GM18907 (cell line): Measurements from ENCODE around the gene ASPG.
"Not testable (repeated sequence)": the region's sequence is repeated elsewhere in the genome, so short reads cannot be mapped to it uniquely, and the experiment has no call there.

Source experiments
- ATAC-seq: cut with Tn5 transposase; IDR thresholded peaks from one replicate; pipeline ENCODE4 v1.9.1; 2021; ENCODE audit warnings: mild to moderate bottlenecking, moderate library complexity; ENCODE audit not compliant: unreplicated experiment

The ASPG gene

DNA sequence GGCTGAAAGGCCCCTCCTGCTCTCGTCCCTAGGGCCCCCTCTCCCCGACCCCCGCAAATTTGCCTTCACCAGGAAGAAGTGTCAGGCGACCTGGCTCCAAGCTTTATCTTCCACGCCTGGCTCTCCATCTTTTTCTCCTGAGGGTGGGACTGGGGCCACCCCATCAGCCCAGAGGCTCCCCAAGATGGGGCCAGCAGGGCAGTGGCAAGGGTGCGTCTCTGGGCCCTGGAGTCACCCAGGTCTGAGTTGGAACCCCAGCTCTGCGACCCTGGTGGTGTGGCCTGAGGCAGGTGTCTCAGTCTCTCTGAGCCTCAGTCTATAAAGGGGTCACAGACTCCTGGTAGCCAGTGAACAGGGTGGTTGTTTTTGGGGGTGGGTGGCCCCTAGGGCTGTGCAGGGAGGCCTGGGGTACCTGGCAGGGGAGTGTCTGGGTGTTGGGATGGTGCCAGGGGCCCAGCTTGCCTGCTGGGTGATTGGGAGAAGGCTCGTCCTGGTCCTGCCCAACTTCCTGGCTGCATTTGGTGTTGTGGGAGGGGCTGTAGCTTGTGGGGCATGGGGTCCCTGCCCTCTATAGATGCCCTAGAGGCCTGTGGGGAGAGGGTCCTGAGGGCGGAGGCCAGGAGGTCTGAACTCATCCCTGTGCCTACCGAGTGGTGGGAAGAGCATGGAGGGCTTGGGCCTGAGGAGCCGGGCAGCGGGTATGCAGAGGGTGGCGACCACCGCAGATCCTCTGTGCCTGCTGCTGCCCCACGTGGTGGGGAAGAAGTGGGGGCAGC is 60.5 kb downstream of the ASPG start:
- ATAC-seq, result no peak

DNA sequence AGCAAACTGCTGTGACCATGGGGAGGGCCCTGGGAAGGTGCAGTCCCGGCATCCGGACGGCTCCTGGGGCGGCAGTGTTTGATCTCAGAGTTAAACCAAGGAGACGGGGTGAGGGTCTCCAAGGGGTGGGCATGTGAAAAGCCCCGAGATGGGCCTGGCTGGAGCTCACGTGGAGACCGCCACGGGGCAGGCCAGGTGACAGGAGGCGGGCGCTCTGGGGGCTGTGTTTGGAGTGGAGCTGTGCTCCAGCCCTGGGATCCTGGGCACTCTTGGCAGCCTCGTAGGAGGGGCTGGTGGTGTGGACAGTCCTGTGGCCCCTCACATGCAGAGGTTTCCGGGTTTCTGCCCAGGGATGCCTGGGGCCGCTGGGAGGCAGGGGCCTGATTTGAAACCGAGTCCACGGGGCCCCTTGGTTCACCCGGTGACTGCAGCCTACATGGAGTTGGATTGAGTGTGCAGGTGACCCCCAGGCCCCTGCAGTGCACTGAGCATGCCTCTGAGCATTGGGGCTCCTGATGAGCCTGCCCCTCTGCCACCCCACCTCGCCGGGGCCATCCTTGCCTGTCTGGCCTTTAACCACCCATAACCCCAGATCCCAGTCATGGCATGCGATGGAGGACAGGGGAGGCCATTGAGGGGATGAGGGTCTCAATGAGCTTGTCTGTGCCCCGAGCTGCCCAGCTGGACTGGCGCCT is 61.3 kb downstream of the ASPG start:
- ATAC-seq, result no peak

DNA sequence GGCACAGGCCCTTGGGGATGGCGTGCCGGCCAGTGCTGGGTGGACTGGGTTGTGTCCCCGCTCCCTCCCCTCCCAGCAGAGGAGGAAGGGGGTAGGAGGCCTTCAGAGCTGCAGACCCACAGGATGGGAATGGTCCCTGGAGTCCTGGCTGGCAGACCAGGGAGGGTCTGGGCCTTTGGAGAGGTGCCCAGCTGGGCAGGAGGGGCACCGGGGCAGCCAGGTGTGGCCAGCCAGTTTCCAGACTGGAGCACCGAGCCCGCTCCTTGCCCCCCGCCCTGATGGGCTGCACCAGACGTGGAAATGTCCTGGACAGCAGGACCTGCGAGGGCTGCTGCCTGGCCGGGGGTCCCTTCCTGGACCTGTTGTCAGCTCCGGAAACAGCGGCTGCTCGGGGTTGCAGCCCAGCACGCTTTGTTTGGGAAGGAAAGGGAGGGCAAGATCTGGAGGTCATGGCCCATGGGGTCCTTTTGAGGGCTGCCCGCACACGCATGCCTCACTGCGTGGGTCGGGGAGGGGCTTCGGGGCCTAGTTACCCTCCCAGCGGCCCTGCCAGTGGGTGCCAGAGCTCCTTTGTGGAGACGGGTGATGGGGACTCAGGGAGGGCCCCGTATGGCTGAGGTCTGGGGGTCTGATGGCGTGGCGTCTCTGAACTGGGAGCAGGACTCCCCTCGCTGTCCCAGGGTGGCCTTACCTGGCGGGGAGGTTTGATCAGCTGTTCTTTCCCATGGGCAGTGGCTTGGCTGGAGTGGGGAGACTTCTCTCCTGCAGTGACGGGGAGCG is 62.0 kb downstream of the ASPG start:
- ATAC-seq, result no peak

DNA sequence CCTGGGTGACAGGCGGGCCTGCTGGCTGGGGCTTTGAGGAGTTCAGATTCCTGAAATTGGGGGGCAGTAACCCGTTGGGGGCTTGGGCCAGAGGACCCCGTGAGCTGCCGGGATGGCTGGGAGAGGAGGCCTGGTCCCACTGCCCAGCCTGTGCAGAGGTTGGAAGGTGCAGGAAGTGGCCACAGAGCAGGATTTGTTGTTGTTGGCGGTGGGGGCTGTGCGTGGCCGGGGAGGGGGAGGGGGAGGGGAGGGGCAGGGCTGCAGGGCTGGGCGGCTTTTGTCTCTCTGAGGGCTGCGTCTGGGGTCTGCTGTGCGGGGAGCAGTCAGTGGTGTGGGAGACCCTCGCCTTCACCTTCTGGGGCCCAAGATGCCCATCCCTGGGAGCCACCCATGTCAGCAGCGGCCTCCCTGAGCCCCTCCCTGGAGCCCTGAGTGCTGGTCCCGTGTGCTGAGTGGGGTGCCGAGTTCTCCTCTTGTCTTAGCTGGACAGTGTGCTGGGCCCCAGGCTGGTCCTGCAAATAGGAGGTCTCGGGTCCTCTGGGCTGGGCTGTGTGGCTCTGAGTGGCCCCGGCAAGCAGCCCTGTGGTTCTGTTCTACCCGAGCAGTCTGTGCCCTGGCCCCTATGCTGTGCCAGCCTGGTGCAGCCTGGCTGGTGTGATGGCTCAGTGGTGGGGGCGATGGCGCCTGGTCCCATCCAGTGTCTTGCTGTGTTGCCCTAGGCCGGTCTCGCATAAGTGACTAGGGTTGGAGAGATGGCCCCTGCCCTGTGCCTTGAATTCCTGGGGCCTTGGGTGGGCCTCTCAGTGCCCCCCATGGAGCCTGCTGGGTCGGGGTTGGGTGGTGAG is 63.2 kb downstream of the ASPG start:
- no peak for ATAC-seq

DNA sequence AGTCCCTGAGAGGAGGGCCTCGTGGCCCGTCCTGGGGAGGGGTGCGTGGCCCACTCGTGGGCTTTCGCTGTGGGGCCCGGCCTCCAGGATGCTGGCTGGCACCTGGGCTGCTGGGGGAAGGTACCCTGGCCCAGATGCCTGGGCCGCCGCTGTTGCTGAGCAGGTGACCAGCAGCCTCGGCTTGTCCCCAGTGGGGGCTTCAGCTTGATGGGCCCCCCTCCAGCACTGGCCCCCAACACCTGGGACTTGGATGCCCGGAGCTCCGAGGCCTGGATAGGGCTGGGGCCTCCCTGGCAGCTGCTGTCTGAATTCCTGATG is 63.7 kb downstream of the ASPG start:
- ATAC-seq, result no peak

DNA sequence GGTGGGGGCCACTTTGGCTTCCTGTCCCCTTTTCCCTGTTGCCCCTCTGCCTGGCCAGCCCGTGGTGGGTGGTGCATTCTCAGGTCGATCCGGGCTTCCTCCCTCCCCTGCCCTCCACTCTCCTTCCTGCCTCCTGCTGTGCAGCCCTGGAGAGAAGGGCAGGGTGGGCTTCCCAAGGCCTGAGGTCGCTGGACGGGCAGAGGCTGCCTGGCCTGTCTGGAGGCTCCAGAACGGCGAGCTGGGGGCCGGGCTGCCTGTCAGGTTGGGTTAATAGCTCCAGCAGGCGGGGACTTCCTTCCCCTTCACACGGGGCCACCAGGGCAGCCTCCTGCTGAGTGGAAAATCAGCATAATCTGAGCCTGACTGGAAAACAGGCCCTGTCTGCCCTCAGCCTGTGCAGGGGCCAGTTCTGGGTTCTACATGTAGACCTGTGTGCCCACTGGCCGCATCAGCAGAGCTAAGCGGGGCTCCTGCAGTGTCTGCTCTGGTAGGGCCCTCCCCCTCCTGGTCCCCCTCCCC is 64.2 kb downstream of the ASPG start:
- ATAC-seq, result no peak

DNA sequence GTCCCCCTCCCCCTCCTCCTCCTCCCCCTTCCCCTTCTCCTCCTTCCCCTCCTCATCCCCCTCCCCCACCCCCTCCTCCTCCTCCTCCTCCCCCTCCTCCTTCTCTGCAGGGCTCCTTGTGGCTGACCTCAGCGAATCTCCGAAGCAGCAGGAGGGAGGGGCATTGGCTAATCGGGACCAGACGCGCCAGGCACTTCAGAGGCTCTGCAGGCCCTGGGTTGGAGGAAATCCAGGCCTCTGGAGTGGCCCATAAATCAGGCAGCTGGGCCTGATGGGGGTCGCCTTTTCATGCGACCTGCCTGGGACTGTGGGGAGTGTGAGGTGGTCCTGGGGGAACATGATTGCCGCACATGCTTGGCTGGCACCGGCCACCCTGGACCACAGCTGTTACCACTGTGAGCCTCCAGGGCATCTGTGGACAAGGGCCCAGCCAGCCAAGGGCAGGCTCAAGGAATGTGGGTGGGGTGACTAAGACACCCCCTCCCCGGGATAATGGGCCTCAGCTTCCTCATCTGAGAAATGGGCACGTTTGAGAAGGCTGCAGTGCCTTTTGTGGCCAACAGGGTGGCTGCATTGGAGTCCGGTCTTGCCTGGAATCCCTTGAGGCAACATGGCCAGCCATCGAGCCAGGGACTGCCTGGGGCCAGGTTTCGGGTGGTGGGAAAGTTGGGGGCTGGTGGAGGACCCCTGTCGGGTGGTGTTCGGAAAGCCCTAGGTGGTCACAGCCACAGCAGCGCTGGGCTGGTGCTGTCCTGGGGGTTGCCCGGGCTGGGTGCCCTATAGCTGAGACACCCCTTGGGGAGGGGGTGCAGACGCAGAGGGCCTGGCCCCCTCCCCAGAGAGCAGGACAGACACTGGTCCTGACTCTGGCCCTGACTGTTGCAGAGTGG is 64.9 kb downstream of the ASPG start:
- ATAC-seq, result no peak

DNA sequence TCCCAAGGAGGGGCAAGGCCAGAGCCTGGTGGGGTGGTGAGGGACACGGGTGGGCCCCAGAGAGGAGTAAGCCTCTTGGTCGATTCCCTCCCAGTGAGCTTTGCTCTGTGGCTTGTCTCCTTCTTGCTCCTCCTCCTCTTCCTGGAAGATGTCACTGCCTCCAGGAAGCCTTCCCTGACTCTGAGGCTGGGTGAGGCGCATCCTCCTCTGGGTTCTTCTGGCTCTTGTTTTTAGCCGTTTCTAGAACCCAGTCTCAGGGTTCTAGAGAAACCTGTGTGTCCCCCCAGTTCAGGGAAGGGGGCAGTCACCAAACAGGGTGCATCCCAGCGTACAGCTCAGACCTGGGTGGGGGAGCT is 65.5 kb downstream of the ASPG start:
- ATAC-seq, result no peak

DNA sequence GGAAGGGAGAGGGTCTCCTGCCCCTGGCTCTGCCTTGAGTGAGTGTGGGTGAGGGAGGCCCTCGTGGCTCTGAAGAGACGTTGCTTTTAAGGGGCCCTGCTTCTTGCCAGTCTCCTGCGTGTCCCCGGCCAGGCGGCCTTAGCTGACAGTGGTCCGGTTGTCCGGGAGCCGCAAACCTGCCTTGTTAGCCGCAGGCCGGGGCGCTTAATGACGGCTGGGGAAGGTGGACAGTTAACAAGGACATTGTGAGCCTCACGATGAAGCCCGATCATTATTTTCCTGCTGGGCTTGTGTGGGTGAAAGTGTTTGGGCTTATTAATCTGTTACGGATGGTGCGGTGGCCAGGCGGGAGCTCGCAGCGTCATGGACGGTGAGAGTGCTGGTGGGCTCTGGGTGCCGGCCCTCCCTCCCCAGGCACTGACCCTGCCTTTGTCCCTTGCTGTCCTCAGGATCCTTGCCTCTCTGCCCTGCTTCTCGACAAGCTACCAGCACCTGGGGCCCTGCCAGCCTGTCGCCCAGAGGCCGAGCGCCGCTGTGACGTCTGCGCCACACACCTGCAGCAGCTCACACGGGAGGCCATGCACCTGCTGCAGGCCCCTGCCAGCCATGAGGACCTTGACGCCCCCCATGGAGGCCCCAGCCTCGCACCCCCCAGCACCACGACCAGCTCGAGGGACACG is 66.2 kb downstream of the ASPG start:
- no peak for ATAC-seq

DNA sequence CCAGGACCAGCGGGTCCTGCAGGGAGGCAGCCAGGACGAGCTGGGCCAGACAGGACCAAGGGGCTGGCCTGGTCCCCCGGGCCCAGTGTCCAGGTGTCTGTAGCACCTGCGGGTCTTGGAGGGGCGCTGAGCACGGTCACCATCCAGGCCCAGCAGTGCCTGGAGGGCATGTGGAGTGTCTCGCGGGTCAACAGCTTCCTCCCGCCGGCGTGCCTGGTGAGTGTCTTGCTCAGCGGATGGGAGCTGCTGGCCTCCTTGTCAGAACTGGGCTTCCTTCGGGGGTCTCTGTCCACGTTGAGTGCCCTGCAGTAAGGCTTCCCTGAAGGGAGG is 66.7 kb downstream of the ASPG start:
- no peak for ATAC-seq

DNA sequence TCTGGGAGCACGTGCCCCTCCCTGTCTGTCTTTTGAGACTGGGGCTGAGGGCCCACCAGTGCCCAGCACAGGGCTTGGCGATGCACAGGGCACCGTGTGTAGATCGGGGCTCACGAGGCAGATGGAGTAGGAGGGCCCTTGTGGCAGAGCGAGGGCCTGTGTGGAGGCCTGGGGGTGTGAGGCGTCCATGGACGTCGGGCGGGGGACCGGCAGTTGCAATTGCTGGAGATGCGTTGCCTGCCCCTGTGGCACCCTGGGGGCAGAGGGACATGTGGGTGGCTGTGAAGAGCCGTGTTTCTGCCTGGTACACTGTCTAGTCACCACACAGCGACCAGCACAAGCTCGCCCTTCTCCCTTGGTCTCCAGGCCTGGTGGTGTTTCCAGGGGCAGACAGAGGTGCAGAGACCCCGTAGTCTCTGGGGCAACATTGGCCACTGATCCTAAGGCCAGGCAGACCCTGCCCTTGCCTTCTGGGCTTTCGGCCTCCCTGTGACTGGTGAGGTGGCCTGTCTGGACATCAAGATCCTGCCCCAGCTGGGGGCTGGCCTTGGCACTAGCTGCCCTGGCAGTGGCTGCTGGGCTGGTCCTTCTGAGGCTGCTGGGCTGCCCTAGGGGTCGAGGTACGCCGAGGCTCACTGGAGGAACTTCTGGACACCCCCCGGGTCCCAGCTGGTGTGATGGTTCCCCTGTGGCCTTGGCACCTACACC is 67.3 kb downstream of the ASPG start:
- no peak for ATAC-seq

DNA sequence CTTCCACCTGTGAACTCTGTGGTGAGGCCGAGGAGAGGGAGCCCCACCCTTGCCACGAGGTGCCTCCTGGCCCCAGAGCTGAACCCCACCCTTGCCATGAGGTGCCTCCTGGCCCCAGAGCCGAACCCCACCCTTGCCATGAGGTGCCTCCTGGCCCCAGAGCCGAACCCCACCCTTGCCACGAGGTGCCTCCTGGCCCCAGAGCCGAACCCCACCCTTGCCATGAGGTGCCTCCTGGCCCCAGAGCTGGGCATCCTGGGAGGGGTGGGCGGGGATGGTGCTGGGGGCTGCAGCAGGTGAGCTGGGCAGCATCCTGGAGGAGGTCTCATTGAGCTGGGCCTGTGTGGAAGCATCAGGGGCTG is 67.9 kb downstream of the ASPG start:
- ATAC-seq, result not testable (repeated sequence)

DNA sequence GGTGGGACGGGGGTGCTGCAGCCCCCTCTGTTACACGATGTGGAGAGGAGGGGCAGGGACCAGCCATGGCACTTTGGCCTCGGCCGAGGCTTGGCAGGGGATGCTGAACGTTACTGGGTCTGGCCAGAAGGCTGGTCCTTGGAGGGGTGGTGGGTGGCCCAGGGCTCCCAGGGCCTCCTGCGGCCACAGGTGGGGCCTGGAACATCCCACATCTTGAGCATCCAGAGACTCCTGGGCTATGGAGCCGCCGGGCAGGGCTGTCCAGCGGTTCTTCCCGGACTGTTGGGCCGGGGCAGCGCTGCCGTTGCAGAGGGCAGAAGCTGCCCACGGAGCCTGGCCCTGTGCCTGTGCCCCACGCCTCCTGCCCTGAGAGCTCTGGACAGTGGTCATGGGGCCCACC is 68.7 kb downstream of the ASPG start:
- ATAC-seq, result no peak

DNA sequence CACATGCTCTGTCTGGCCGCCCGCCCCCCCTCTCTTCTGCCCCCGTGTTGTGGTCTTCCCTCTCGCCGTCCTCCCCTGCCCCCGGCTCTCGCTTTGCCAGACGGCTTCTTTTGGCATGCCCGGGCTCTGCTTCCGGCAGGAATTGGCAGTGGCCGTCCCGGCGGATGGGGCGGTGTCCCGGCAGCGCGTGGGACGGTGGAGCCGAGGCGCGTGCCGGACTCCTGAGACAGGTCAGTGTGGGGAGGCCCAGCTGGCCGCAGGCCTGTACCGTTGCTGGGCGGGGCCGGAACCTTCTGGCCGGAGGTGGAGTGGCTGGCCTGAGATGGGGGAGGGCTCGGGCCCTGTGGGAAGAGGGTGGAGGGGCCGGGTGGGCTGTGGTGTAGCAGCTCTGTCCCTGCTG is 70.0 kb downstream of the ASPG start:
- no peak for ATAC-seq

DNA sequence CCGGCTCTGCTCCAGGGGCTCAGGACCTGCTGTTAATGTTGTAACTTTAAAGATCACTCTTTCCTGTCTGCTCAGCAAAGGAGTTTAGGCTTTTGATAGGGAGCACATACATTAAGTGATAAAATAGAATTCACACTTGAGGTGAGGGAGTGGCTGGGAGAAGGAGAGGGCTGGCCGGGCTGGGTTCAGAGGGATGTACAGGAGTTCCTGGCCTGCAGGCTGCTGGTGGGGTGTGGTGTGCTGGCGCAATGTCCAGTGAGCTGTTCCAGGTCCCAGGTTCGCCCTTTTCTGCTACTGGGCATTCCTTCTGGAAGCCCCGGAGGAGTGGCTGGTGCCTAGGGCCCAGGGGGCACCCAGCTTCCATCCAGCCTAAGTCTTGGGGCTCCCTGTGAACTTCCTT is 70.6 kb downstream of the ASPG start:
- no peak for ATAC-seq

DNA sequence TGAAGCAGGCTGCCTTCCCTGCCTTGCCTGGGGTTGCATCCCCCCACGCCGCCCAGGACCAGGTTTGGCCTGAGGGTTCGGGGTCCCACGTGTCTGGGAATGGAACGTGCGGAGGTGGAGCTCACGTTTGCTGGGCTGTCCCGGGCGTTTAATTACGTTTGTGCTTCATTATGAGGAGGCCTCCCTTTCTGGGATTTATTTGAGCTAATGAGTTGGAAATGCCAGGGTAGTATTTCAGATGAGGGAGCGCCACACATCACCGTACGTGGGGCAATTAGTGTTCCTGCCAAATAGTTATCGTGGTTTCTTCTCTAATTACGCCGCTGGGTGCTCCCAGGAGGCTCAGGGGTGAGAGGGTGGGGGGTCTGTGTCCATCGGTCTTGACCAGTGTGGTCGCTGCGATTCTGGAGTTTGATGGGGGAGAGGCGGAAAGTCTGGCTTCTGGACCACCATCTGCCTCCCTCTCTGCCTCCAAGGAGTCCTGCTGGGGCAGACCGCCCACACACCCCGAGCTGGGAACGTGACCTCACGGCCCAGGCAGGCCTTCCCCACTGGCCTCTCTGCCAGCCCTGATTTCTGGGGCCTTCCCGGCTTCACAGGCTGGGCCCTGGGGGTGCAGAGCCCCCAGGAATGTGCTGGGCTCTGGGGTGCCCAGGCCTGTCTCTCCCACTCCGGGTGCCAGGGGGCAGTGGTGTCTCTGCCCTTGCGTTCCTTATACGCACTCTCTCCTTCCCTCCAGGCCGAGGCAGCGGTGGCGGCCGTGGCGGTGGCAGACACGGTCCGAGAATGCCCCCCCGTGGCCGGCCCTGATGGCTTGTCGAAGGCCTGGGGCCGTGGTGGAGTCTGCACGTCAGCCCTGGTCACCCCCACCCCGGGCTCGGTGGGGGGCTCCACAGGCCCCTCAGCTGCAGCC is 71.8 kb downstream of the ASPG start:
- no peak for ATAC-seq

DNA sequence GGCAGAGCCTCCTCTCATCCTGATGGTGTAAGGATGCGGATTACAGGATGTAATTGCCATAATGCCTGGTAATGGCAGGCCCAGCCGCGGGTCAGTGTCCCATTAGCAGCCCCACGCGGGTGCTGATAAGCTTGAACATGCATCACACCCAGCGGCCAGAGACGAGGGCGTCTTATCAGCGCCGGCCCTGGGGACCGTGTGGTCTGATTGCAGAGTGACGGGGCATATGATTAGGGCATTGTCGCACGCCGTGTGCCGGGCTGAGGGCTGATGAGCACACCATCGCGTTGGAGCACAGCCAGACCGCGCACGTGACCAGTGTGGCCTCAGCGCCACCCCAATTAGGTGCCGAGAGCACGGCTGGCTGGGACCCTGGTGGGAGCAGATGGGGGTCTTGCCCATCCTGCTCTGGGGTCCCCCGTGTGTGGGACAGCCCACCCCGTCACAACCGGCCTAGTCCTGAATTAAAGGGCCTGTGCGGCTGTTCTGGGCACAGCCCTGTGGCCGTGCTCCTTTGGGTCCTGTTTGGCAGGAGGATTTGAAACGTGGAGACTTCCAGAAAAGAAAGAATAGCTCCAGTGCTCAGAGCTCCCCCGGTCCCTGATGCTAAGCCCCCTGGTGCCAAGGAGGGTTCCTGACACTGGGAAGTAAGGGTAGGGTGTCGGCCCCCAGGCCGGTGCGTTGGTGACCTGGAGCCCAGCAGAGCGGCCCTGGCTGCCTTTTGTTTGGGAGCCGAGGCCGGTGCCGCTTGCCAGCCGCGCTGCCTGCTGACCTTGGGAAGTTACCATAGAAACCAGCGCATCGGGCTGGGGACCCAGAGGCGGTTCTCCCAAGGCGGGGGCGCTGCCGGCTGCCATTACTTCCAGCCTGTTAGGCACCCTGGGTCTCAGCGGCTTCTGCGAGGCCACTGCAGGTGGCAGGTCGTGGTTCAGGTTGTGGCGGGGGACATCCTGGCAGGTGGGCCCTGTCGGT is 73.6 kb downstream of the ASPG start:
- ATAC-seq, result no peak
